Heart left ventricle (tissue), 13 donors: ENCODE data around the gene SP140.

ENCODE experiments used
- POLR2A ChIP-seq, 2 donors: fragments of 450-650 bp; IDR thresholded peaks; one replicate each; pipeline ENCODE4 v1.6.1; 2017; ENCODE audit warnings: antibody characterized with exemption in 2 of 2, mild to moderate bottlenecking in 2 of 2, moderate library complexity in 2 of 2
- TF ChIP-seq, protein P1 (sequence below), 12 donors: fragments of 200-600 bp; sonication (generic) in 4 of 12; IDR thresholded peaks; one replicate each; pipeline versions ENCODE4 v1.5.0 to v1.8.0; 2018 to 2022; ENCODE audit warnings: antibody characterized with exemption in 12 of 12, mild to moderate bottlenecking in 5 of 12
- donor health status: ischemic (EF 13 %, LVEDD 7.1; RV severe dilation, severe dysfunction).
- donor health status: DM: no; HTN: yes; CAD: no.
- donor health status: DM: no; HTN: no; CAD: no.
- donor health status: ischemic (EF 25% LVEDD 6.9; RV normal size, moderate dysfunction).
- donor health status: ischemic (EF 25% LVEDD 5.7; RV mildly dilated, moderate dysfunction).
- donor health status: ischemic (EF 35%, LVEDD 5.7; RV mildly dilated, moderate dysfunction).
- donor health status: nonischemic (EF 11% LVEDD 7.7; RV severe dilation, severe dysfunction).
- donor health status: DM: yes; HTN: yes; CAD: no.
- donor health status: PGD.
- donor health status: ischemic (EF 29% LVEDD 5.4; RV normal size, mild dysfunction).
- donor health status: nonischemic (EF 23%, LVEDD 6.1; RV moderate dilation, normal function).

DNA sequence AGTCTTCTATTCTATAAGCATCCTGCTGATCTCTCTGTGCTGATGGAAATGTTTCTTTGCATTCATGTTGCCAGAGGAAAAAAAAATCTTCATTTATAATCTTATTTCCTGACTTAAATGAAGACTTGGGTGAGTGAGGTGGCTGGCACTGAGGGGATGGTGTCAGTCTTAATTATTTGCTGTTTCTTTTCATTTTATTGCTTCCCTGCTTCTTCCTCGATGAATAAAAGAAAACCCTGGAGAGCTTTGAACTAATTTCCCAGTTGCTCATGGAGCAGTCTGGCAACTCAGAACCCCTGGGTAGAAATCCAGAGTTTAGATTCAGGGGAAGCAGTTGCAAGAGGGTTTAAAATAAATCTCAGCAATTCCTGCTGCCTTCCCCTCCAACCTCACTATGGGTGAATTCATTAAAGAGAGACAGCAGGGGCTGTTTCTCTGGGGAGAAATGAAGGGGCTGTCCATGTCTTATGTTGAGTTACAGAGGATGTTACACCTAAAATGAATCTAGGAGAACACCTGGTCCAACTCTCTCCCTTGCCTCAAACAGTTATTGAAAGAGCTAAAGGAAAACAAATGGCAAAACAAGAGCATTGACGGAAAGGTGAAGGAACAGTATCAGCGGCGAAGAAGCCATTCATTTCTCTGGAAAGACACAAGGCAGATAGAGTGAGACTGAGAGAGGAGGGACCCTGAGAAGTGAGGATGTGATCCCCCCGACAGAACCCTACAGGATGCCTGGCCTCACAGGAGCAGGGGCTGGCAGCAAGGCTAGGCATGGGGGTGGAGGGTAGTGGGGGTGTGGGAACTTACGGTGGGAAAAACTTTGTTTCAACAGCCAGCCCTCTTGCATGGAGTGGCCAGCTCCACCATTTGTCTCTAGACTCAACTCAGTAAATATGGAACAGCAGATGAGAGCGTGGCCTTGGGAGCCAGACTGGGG lies 46.7 kb upstream of the SP140 start:
- TF ChIP-seq, protein P1, sequence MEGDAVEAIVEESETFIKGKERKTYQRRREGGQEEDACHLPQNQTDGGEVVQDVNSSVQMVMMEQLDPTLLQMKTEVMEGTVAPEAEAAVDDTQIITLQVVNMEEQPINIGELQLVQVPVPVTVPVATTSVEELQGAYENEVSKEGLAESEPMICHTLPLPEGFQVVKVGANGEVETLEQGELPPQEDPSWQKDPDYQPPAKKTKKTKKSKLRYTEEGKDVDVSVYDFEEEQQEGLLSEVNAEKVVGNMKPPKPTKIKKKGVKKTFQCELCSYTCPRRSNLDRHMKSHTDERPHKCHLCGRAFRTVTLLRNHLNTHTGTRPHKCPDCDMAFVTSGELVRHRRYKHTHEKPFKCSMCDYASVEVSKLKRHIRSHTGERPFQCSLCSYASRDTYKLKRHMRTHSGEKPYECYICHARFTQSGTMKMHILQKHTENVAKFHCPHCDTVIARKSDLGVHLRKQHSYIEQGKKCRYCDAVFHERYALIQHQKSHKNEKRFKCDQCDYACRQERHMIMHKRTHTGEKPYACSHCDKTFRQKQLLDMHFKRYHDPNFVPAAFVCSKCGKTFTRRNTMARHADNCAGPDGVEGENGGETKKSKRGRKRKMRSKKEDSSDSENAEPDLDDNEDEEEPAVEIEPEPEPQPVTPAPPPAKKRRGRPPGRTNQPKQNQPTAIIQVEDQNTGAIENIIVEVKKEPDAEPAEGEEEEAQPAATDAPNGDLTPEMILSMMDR (IDR thresholded peaks at IDR 0.05): no peak
- no peak for TF ChIP-seq POLR2A (IDR thresholded peaks at IDR 0.05)
